Endothelial cell of umbilical vein (primary cell): ENCODE data around the gene ONECUT2. TPM values are rescaled to one million over a fixed set of nuclear protein-coding genes. Genes with fewer than 3 reads are reported as not detected.

ENCODE experiments used
- BruUV-seq: library from RNA; stranded (reverse); fragments of 400-500 nt; replicated peaks from 2 replicates; lab custom pipeline; 2021; lab: Mats Ljungman, UMichigan
- CTCF ChIA-PET: fragments of 300-600, 350-600 bp; sonication (Branson Sonifier 250); formaldehyde crosslinking; loops from one replicate; lab custom pipeline; 2021; ENCODE audit warnings: antibody characterized with exemption, inconsistent platforms; lab: Charles Lee
- POLR2A ChIA-PET: fragments of 300-600, 350-600 bp; sonication (Branson Sonifier 250); formaldehyde crosslinking; loops from one replicate; lab custom pipeline; 2021; ENCODE audit warnings: antibody characterized with exemption, inconsistent platforms; lab: Charles Lee
- DNase-seq: peaks from one replicate; pipeline ENCODE4 v3.0.0-alpha.2; 2011; ENCODE audit warnings: low read depth, low spot score
- FAIRE-seq: peaks from 2 replicates; lab custom pipeline; 2011; peaks lifted over from hg19 to GRCh38; lab: Jason Lieb, UNC
- H2AFZ ChIP-seq: 2 replicates; pipeline ENCODE4 v1.6.0; 2012; ENCODE audit warnings: low read depth, low read length, control low read depth, inconsistent platforms
- H3K27ac ChIP-seq: 2 replicates; pipeline ENCODE4 v1.5.1; 2011; ENCODE audit warnings: low read depth, mild to moderate bottlenecking, control low read depth, low read length, moderate library complexity; ENCODE audit not compliant: insufficient read depth
- H3K27me3 ChIP-seq, 2 experiments: 2 replicates each; pipeline versions ENCODE4 v1.6.0 to v1.6.1; 2011; ENCODE audit warnings: low read length in 2 of 2, mixed read lengths in 1 of 2; ENCODE audit not compliant: control insufficient read depth in 2 of 2, insufficient read depth in 2 of 2
- H3K36me3 ChIP-seq, 2 experiments: 2 replicates in 1 of 2; 3 replicates in 1 of 2; pipeline ENCODE4 v1.5.1; 2011; ENCODE audit warnings: low read length in 2 of 2, mild to moderate bottlenecking in 1 of 2, moderate library complexity in 1 of 2; ENCODE audit not compliant: control insufficient read depth in 2 of 2, insufficient read depth in 2 of 2; ENCODE audit errors: extremely low read depth in 1 of 2
- H3K4me1 ChIP-seq: 3 replicates; pipeline ENCODE4 v1.5.1; 2011; ENCODE audit warnings: mild to moderate bottlenecking, low read length; ENCODE audit not compliant: control insufficient read depth, insufficient read depth; ENCODE audit errors: extremely low read depth
- H3K4me2 ChIP-seq: 2 replicates; pipeline ENCODE4 v1.6.1; 2011; ENCODE audit warnings: low read length, control low read depth, mixed read lengths; ENCODE audit not compliant: insufficient read depth
- H3K4me3 ChIP-seq, 3 experiments: fragments of 200-600 bp in 1 of 3; sonication (generic), shearing (Covaris generic) in 1 of 3; replicated peaks in 1 of 3; 2 replicates each; pipeline ENCODE4 v1.5.1; 2011 to 2016; ENCODE audit warnings: control low read depth in 3 of 3, low read length in 3 of 3, mild to moderate bottlenecking in 2 of 3, inconsistent platforms in 1 of 3, low read depth in 1 of 3, moderate library complexity in 1 of 3; ENCODE audit not compliant: insufficient read depth in 1 of 3
- H3K79me2 ChIP-seq: 2 replicates; pipeline ENCODE4 v1.6.0; 2012; ENCODE audit warnings: low read length, inconsistent platforms; ENCODE audit not compliant: control insufficient read depth, insufficient read depth
- H3K9ac ChIP-seq: replicated peaks from 2 replicates; pipeline ENCODE3; 2011; ENCODE audit warnings: low read length, control low read depth; ENCODE audit not compliant: insufficient read depth; ENCODE audit errors: extremely low read depth
- H3K9me1 ChIP-seq: replicated peaks from 3 replicates; pipeline ENCODE4 v1.6.0; 2011; ENCODE audit warnings: mild to moderate bottlenecking, low read length; ENCODE audit not compliant: control insufficient read depth, insufficient read depth; ENCODE audit errors: extremely low read depth
- H3K9me3 ChIP-seq: replicated peaks from 2 replicates; pipeline ENCODE4 v1.5.1; 2012; ENCODE audit warnings: low read length, inconsistent platforms; ENCODE audit not compliant: control insufficient read depth, insufficient read depth
- H4K20me1 ChIP-seq: replicated peaks from 2 replicates; pipeline ENCODE3; 2011; ENCODE audit warnings: mild to moderate bottlenecking, low read length; ENCODE audit not compliant: control insufficient read depth, insufficient read depth; ENCODE audit errors: extremely low read depth
- CTCF ChIP-seq, 2 donors: IDR thresholded peaks; 1 replicate in 1 of 2; 2 replicates in 1 of 2; pipeline ENCODE4 v1.5.1; 2011; ENCODE audit warnings: low read length in 2 of 2, mild to moderate bottlenecking in 2 of 2, moderate library complexity in 2 of 2, control low read depth in 1 of 2, inconsistent platforms in 1 of 2, low read depth in 1 of 2; ENCODE audit not compliant: insufficient read depth in 1 of 2; ENCODE audit errors: extremely low read depth in 1 of 2
- EZH2 ChIP-seq: IDR thresholded peaks from 2 replicates; pipeline ENCODE4 v1.6.1; 2012; ENCODE audit warnings: borderline replicate concordance, low read depth, mild to moderate bottlenecking, moderate library complexity, low read length, inconsistent platforms; ENCODE audit not compliant: severe bottlenecking
- FOS ChIP-seq: IDR thresholded peaks from 2 replicates; pipeline ENCODE4 v1.6.1; 2011; ENCODE audit warnings: mild to moderate bottlenecking, low read length, moderate library complexity, borderline replicate concordance; ENCODE audit not compliant: insufficient read depth
- dilution Hi-C: fragments of 300-500 bp; cut with MboI; formaldehyde crosslinking; loops from one replicate; pipeline ENCODE4 v1.15.0; 2019; ENCODE audit warnings: low sequenced_read_pairs; ENCODE audit not compliant: extremely low pct_ligation_motif_present
- intact Hi-C: fragments of 100-400 bp; cut with micrococcal nuclease; formaldehyde crosslinking; loops from one replicate; pipeline ENCODE4 v1.10.0; 2022
- polyA plus RNA-seq, 4 experiments: library from polyadenylated mRNA; depleted of rRNA in 3 of 4; stranded (reverse) in 3 of 4; unstranded in 1 of 4; fragments of >200 nt; gene quantifications; 2 replicates each; pipeline versions ENCODE4 v1.2.1 to v1.2.3, GENCODE V29; 2011 to 2012; ENCODE audit warnings: missing spikeins in 1 of 4
- total RNA-seq: library from RNA; stranded (reverse); gene quantifications from 2 replicates; pipeline ENCODE4 v1.2.3, GENCODE V29; 2021

The ONECUT2 gene
- total and polyA plus RNA-seq, 2 donors (not counting 3 experiments of a cell fraction or from before 2014, with no cell fraction given) = 0.01 to 0.62 TPM

GRCh38 chr18:57437766-57438671, 2.8 kb downstream of the ONECUT2 start:
- Histone ChIP-seq H3K9ac (no peak overlapping the region), H3K4me2 (no peak overlapping the region), H3K9me1 (no peaks in the 10 kb centered on the region), H3K4me1 (peaks cover 15% of the 10 kb centered on the region), H4K20me1 (no peaks in the 10 kb centered on the region), H3K9me3 (no peaks in the 10 kb centered on the region), H3K27ac (no peak overlapping the region), H3K36me3 (no peaks in the 10 kb centered on the region), H2AFZ (no peak overlapping the region), H3K4me3 (no peak overlapping the region), H3K27me3 (peaks cover 88 to 92% of the 10 kb centered on the region in 2 experiments), H3K79me2 (no peaks in the 10 kb centered on the region)
- CTCF ChIA-PET = interaction anchor here (0.6 to 2.6 kb wide), 8 partner anchors 8 to 735 kb away, joined by 3 to 15 read pairs (median 6); no protein-coding TSS in a partner anchor
- TF ChIP-seq EZH2 (peak; percentile 83), FOS (no peak), CTCF (IDR thresholded peaks at IDR 0.05; ENCODE audit: extremely low read depth in 1 of 2, insufficient read depth in 1 of 2, low read depth in 1 of 2, low read length in 2 of 2) (peak; percentile 67 to 87)
- POLR2A ChIA-PET = no interaction called here
- no TSS peak for BruUV-seq
- DNase-seq (peak; percentile 59), FAIRE-seq (peak; percentile 84)
- intact Hi-C loops (loop anchor here (1.0 to 5.0 kb wide), 3 partner anchors 86 to 689 kb away; partner anchors contain the start of gene ST8SIA3), dilution Hi-C loops (no loop called here)
